NCI-H2227 (cell line): Measurements from ENCODE around the gene DUS2.
"Not testable (repeated sequence)": the region's sequence is repeated elsewhere in the genome, so short reads cannot be mapped to it uniquely, and the experiment has no call there.

ENCODE experiments used
- DNase-seq: peaks from one replicate; lab custom pipeline; 2025; ENCODE audit not compliant: unreplicated experiment; lab: John Stamatoyannopoulos, UW

The DUS2 gene

GRCh38 chr16:68116256-68116867 lies 93.3 kb downstream of the DUS2 start:
- DNase-seq, result no peak

GRCh38 chr16:68117884-68118283 lies 94.8 kb downstream of the DUS2 start:
- no peak for DNase-seq

DNA sequence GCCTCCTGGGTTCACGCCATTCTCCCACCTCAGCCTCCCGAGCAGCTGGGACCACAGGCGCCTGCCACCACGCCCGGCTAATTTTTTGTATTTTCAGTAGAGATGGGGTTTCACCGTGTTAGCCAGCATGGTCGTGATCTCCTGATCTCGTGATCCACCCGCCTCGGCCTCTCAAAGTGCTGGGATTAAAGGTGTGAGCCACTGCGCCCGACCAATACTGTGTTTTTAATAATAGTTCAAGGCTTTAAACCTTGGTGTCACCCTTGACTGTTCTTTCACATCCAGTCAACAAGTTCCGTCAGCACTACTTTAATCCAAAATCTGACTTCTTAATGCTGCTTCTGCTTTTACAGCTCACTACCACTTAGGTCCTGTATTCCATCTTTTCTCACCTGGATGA lies 95.9 kb downstream of the DUS2 start:
- DNase-seq, result not testable (repeated sequence)

DNA sequence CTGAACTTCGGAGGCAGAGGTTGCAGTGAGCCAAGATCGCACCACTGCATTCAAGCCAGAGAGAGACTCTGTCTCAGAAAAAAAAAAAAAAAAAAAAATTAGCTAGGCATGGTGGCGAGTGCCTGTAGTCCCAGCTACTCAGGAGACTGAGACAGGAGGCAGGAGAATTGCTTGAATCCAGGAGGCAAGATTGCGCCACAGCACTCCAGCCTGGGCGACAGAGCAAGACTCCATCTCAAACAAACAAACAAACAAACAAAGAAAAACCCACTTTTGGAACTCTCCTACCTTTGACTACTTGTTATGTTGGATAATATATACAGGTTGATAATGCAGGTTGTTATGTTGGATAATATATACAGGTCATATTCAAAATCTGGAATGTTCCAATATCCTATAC lies 97.4 kb downstream of the DUS2 start:
- not testable (repeated sequence) for DNase-seq

GRCh38 chr16:68126395-68126794 lies 103.3 kb downstream of the DUS2 start:
- no peak for DNase-seq

- DNase-seq, result no peak
Measured at GRCh38 chr16:68128577-68129305, 105.7 kb downstream of the DUS2 start.
